IMR-90 (cell line): ENCODE data around the gene OXSR1. TPM values are rescaled to one million over a fixed set of nuclear protein-coding genes. Genes with fewer than 3 reads are reported as not detected.

Experiments used
- ATAC-seq: fragments of 200-7000 bp; cut with Tn5 transposase; 2 replicates; pipeline ENCODE4 v1.9.1; 2020; ENCODE audit warnings: low read depth, mild to moderate bottlenecking, moderate library complexity
- BruUV-seq: library from RNA; stranded (reverse); fragments of 400-500 nt; replicated peaks from 2 replicates; lab custom pipeline; 2021; lab: Mats Ljungman, UMichigan
- CTCF ChIA-PET: fragments of 300-600 bp; formaldehyde crosslinking; extraction: SDS; loops from one replicate; lab custom pipeline; 2021; ENCODE audit warnings: antibody characterized with exemption; lab: Yijun Ruan, JAX
- POLR2A ChIA-PET: fragments of 300-600 bp; sonication (Branson Sonifier 250); formaldehyde crosslinking; loops from one replicate; lab custom pipeline; 2022; ENCODE audit warnings: antibody characterized with exemption; ENCODE audit not compliant: unreplicated experiment; lab: Charles Lee
- DNase-seq: peaks from one replicate; pipeline ENCODE4 v3.0.0; 2013
- H2AFZ ChIP-seq: replicated peaks from 2 replicates; pipeline ENCODE3; 2013; ENCODE audit warnings: low read length, mild to moderate bottlenecking; ENCODE audit not compliant: poor library complexity
- H2AK5ac ChIP-seq: 2 replicates; pipeline ENCODE4 v1.6.1; 2013; ENCODE audit warnings: low read depth, low read length, inconsistent platforms
- H2AK9ac ChIP-seq: replicated peaks from 2 replicates; pipeline ENCODE3; 2013; ENCODE audit warnings: mild to moderate bottlenecking, low read depth, low read length, moderate library complexity; ENCODE audit not compliant: poor library complexity
- H2BK120ac ChIP-seq: 2 replicates; pipeline ENCODE4 v1.6.1; 2013; ENCODE audit warnings: low read depth, low read length, inconsistent platforms
- H2BK15ac ChIP-seq: 3 replicates; pipeline ENCODE4 v1.6.1; 2013; ENCODE audit warnings: low read depth, low read length, inconsistent platforms
- H2BK20ac ChIP-seq: 2 replicates; pipeline ENCODE4 v1.6.1; 2013; ENCODE audit warnings: low read depth, mild to moderate bottlenecking, inconsistent platforms, low read length, moderate library complexity
- H2BK5ac ChIP-seq: 2 replicates; pipeline ENCODE4 v1.6.1; 2013; ENCODE audit warnings: mild to moderate bottlenecking, low read depth, low read length, inconsistent platforms; ENCODE audit not compliant: poor library complexity, severe bottlenecking
- H3K14ac ChIP-seq: replicated peaks from 2 replicates; pipeline ENCODE4 v1.6.1; 2013; ENCODE audit warnings: low read depth, low read length, inconsistent platforms
- H3K18ac ChIP-seq: 2 replicates; pipeline ENCODE4 v1.6.1; 2013; ENCODE audit warnings: low read depth, low read length, control low read depth
- H3K23ac ChIP-seq: 2 replicates; pipeline ENCODE4 v1.6.1; 2013; ENCODE audit warnings: low read depth, low read length, inconsistent platforms
- H3K27ac ChIP-seq: 2 replicates; pipeline ENCODE4 v1.5.1; 2013; ENCODE audit warnings: mild to moderate bottlenecking, control low read depth, low read length; ENCODE audit not compliant: insufficient read depth
- H3K27me3 ChIP-seq: 2 replicates; pipeline ENCODE4 v1.6.1; 2013; ENCODE audit warnings: low read length; ENCODE audit not compliant: control insufficient read depth, insufficient read depth
- H3K36me3 ChIP-seq: 2 replicates; pipeline ENCODE4 v1.6.1; 2013; ENCODE audit warnings: low read length, mixed read lengths; ENCODE audit not compliant: control insufficient read depth, insufficient read depth
- H3K4ac ChIP-seq: 2 replicates; pipeline ENCODE4 v1.6.1; 2013; ENCODE audit warnings: low read depth, low read length, inconsistent platforms
- H3K4me1 ChIP-seq: 2 replicates; pipeline ENCODE4 v1.6.1; 2013; ENCODE audit warnings: low read length, mixed read lengths; ENCODE audit not compliant: control insufficient read depth, insufficient read depth
- H3K4me2 ChIP-seq: 2 replicates; pipeline ENCODE4 v1.6.1; 2013; ENCODE audit warnings: low read depth, mild to moderate bottlenecking, control low read depth, low read length, moderate library complexity
- H3K4me3 ChIP-seq: 2 replicates; pipeline ENCODE4 v1.5.1; 2013; ENCODE audit warnings: low read depth, mild to moderate bottlenecking, control low read depth, low read length, moderate library complexity; ENCODE audit not compliant: insufficient read depth
- H3K56ac ChIP-seq: 2 replicates; pipeline ENCODE4 v1.6.1; 2013; ENCODE audit warnings: low read length, inconsistent platforms; ENCODE audit not compliant: insufficient read depth; ENCODE audit errors: extremely low read depth
- H3K79me1 ChIP-seq, 2 experiments: 2 replicates each; pipeline ENCODE4 v1.6.1; 2013; ENCODE audit warnings: low read length in 2 of 2, inconsistent platforms in 1 of 2, low read depth in 1 of 2
- H3K9ac ChIP-seq: 2 replicates; pipeline ENCODE4 v1.6.1; 2013; ENCODE audit warnings: low read depth, low read length, control low read depth
- H3K9me1 ChIP-seq: 2 replicates; pipeline ENCODE4 v1.6.1; 2013; ENCODE audit warnings: low read length, inconsistent platforms; ENCODE audit not compliant: insufficient read depth
- H3K9me3 ChIP-seq: 2 replicates; pipeline ENCODE4 v1.6.1; 2013; ENCODE audit warnings: low read length; ENCODE audit not compliant: control insufficient read depth, insufficient read depth
- H4K20me1 ChIP-seq: 2 replicates; pipeline ENCODE4 v1.6.1; 2013; ENCODE audit warnings: low read length, inconsistent platforms; ENCODE audit not compliant: insufficient read depth
- H4K5ac ChIP-seq: 2 replicates; pipeline ENCODE4 v1.6.1; 2013; ENCODE audit warnings: mild to moderate bottlenecking, low read depth, low read length, control low read depth
- H4K8ac ChIP-seq, 2 experiments: 2 replicates each; pipeline ENCODE4 v1.6.1; 2013; ENCODE audit warnings: low read depth in 2 of 2, low read length in 2 of 2, control low read depth in 1 of 2, inconsistent platforms in 1 of 2
- H4K91ac ChIP-seq: 2 replicates; pipeline ENCODE4 v1.6.1; 2013; ENCODE audit warnings: low read depth, low read length, inconsistent platforms; ENCODE audit not compliant: insufficient read depth
- BHLHE40 ChIP-seq: fragments of 150-350 bp; IDR thresholded peaks from 2 replicates; pipeline ENCODE4 v1.6.1; 2016; ENCODE audit warnings: mild to moderate bottlenecking, low read depth, low read length
- CEBPB ChIP-seq: IDR thresholded peaks from 2 replicates; pipeline ENCODE4 v1.6.1; 2012; ENCODE audit warnings: low read depth, low read length, improper control_type of control experiment
- CTCF ChIP-seq: conservative IDR thresholded peaks from 2 replicates; pipeline ENCODE4 v1.5.1; 2012; ENCODE audit warnings: mild to moderate bottlenecking, low read depth, low read length, improper control_type of control experiment
- FOS ChIP-seq: fragments of 150-350 bp; IDR thresholded peaks from 2 replicates; pipeline ENCODE4 v1.6.1; 2016; ENCODE audit warnings: low read depth, low read length
- NFE2L2 ChIP-seq: fragments of 150-350 bp; IDR thresholded peaks from 2 replicates; pipeline ENCODE4 v1.6.1; 2016; ENCODE audit warnings: low read depth, mild to moderate bottlenecking, low read length
- POLR2A ChIP-seq: IDR thresholded peaks from 2 replicates; pipeline ENCODE4 v1.6.1; 2012; ENCODE audit warnings: mild to moderate bottlenecking, low read depth, low read length
- RAD21 ChIP-seq: IDR thresholded peaks from 2 replicates; pipeline ENCODE4 v1.6.1; 2012; ENCODE audit warnings: low read length, improper control_type of control experiment
- USF2 ChIP-seq: fragments of 150-350 bp; IDR thresholded peaks from 2 replicates; pipeline ENCODE4 v1.6.1; 2017; ENCODE audit warnings: mild to moderate bottlenecking, antibody characterized with exemption, low read length, low read depth
- WGBS, 2 experiments: methylation state at CpG; one replicate each; pipeline versions ENCODE4 v1.1.5 to v1.1.7; 2013; ENCODE audit warnings: missing lambda C conversion rate in 2 of 2; ENCODE audit not compliant: insufficient read length in 1 of 2; ENCODE audit errors: extremely low coverage in 2 of 2; 5-methylcytosine and 5-hydroxymethylcytosine counted together
- dilution Hi-C: fragments of 300-500 bp; cut with HindIII; formaldehyde crosslinking; loops from one replicate; pipeline ENCODE4 v1.14.3; 2018; ENCODE audit warnings: low sequenced_read_pairs; ENCODE audit not compliant: unreplicated experiment
- in situ Hi-C: fragments of 300-500 bp; cut with MboI; formaldehyde crosslinking; loops from 3 replicates; pipeline ENCODE4 v1.14.3; 2019; ENCODE audit warnings: low sequenced_read_pairs, inconsistent platforms, mixed read lengths
- intact Hi-C: fragments of 100-400 bp; cut with micrococcal nuclease; formaldehyde crosslinking; loops from 2 replicates; pipeline ENCODE4 v1.10.0; 2022
- polyA plus RNA-seq, 3 experiments: library from polyadenylated mRNA; depleted of rRNA; stranded (reverse); fragments of >200 nt; gene quantifications; 2 replicates each; pipeline ENCODE4 v1.2.3, GENCODE V29; 2012; ENCODE audit warnings: low replicate concordance in 1 of 3
- total RNA-seq: library from RNA; depleted of rRNA; stranded (reverse); fragments of >200 nt; gene quantifications from 2 replicates; pipeline ENCODE4 v1.2.3, GENCODE V29; 2012

The OXSR1 gene
- total and polyA plus RNA-seq, 2 of the 4 experiments (the other 2 are of a cell fraction): 32.9 to 37.6 TPM

GRCh38 chr3:38117163-38117716 lies 48.1 kb upstream of the OXSR1 start:
- Histone ChIP-seq H3K27me3 (peaks cover 9% of the 10 kb centered on the region), H3K9ac (no peak overlapping the region), H4K20me1 (no peaks in the 10 kb centered on the region), H3K27ac (no peak overlapping the region), H3K9me3 (no peaks in the 10 kb centered on the region), H2AK9ac (no peak overlapping the region), H3K4ac (no peak overlapping the region), H3K4me2 (no peak overlapping the region), H2BK5ac (no peak overlapping the region), H3K56ac (no peak overlapping the region), H2AK5ac (no peak overlapping the region), H2AFZ (no peak overlapping the region), H4K8ac (no peak overlapping the region), H4K5ac (no peak overlapping the region), H3K9me1 (0 out of 2 replicates have a peak, but pooled peaks cover 3% of the 10 kb centered on the region), H2BK120ac (no peak overlapping the region), H3K4me3 (no peak overlapping the region), H3K18ac (no peak overlapping the region), H3K14ac (no peak overlapping the region), H3K79me1 (no peaks in the 10 kb centered on the region), H2BK20ac (no peak overlapping the region), H3K36me3 (peaks cover 11% of the 10 kb centered on the region), H2BK15ac (no peak overlapping the region), H4K91ac (no peak overlapping the region), H3K23ac (no peak overlapping the region), H3K4me1 (no peaks in the 10 kb centered on the region)
- intact Hi-C loops: no loop called here
- no TSS peak for BruUV-seq
- DNase-seq (no peak), ATAC-seq (peak; percentile 4)
- POLR2A ChIA-PET: no interaction called here
- in situ Hi-C loops: no loop called here
- CTCF ChIA-PET: interaction anchor here (0.9 to 1.2 kb wide), 5 partner anchors 20 to 229 kb away, joined by 3 to 6 read pairs (median 4); partner anchors contain the start of genes ACAA1 and XYLB
- no peak for TF ChIP-seq CEBPB
- no peak for TF ChIP-seq NFE2L2
- no peak for TF ChIP-seq POLR2A
- no peak for TF ChIP-seq FOS
- no peak for TF ChIP-seq RAD21
- TF ChIP-seq BHLHE40: no peak
- TF ChIP-seq CTCF: no peak
- TF ChIP-seq USF2: no peak
- dilution Hi-C loops: no loop called here
- WGBS, 2 experiments: 100% methylated on average over 3 of the region's 10 CpGs; no CpG with 5 or more reads in 1 of the 2 experiments
